NK-92 (cell line): ENCODE results near the gene ZNF672.
A peak's percentile ranks its signal among the peaks of the same experiment; 100 is the strongest.
"Not testable (repeated sequence)": the region's sequence is repeated elsewhere in the genome, so short reads cannot be mapped to it uniquely, and the experiment has no call there.

ENCODE experiments used
- DNase-seq: peaks from one replicate; lab custom pipeline; 2025; ENCODE audit not compliant: unreplicated experiment; lab: John Stamatoyannopoulos, UW

The ZNF672 gene

GRCh38 chr1:248812736-248813425 lies 25.1 kb upstream of the ZNF672 start:
- DNase-seq = no peak

- DNase-seq = no peak
Measured at GRCh38 chr1:248813546-248813945, 24.5 kb upstream of the ZNF672 start.

DNA sequence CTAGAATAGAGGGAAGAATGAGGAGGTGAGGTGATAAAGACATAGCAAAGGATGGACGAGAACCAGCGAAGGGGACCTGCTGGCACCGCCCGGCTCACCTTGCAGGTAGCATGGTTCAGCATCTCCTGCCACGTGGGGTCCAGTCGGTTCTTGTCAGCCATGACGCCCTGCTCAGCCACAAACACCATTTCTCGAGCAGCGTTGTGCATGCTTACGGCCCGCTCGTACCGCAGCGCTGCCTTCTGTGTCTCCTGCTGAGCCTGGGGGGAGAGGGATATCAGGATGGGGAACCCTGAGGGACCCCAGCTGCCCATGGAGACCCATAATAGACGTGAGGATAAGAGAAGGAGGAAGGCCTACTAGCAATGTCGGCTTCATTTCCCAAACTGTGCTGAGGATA lies 23.7 kb upstream of the ZNF672 start:
- DNase-seq = no peak

DNA sequence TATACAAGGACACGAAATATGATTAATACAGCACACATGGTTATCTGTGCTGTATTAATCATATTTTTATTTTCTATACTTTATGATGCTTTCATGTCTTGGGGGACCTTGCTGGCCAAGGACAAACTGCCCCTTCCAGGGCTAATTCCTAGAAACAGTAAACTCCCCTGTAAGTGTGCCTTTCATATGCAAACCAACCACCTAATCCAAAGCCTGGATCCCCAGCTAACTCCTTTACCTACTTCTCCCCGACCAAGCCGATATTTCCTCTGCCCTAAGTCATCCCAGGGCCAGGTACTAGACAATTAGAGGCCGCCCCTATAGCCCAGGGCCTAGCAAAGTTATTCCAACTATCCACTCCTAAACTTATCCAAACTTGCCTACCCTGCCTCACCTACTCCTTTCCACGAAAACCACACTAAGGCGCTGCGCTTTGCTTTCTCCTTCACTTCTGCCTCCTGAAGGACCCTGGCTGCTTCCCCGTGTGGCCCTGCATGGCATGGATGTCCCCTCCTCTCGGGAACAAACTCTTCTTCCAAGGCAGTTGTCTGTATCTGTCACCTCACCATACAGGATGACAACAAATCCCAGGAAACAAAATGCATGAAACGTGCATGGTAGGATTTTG lies 22.5 kb upstream of the ZNF672 start:
- DNase-seq = no peak

GRCh38 chr1:248816042-248816851 lies 21.8 kb upstream of the ZNF672 start:
- DNase-seq = no peak

DNA sequence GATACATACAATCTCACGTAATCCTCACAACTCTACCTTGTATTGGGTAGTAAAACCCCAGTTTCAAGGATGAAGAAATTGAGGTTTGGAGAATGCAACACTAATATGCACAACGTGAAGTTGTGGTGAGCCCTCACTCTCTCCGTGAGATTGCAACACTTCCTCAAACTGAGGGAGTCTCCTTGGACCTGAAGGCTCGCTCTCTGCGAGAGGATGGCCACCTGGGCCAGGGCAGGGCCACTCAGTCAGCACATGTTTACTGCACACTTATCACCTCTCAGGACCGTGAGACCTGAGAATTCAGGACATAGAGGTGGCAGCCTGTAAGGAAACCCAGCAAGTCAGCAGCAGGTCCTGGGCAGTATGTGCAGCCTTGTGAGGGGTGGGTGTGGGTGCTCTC lies 21.0 kb upstream of the ZNF672 start:
- no peak for DNase-seq

DNA sequence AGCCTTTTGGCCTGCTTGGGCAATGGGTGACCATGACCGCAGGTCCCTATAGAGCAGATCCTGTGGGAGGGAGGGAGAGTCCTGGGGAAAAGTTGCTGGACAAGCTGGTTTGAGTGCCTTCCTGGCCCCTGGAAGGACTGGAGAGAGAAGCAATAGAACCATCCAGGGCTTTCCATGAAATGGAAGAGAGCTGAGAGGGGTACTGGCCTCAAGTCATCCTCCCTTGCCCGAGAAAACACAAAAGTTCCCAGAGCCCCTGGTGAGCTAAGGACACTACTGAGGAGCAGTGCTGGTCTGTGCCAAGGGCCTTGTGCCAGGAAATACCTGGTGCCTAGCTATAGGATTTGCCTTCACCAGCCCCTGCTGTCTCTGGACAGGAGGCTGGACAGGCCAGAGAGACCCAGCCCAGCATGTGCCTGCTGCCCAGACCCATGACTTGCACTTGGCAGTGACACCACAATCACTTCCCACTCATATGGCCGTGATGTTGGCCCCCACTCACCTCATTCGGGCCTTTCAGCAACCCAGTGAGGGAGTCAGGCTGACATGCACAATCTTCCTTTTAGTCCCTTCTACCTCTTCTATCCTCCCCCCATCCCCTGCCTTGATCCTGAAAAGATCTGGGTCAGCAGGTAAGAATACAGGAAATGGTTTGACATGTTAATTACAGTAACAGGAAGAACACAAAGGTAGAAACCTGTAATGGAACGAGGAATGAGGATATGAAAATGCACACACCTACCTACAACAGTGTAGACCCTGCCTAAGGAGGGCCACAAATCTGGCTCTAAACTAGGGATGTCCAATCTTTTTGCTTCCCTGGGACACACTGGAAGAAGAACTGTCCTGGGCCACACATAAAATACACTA lies 19.3 kb upstream of the ZNF672 start:
- DNase-seq = no peak

DNA sequence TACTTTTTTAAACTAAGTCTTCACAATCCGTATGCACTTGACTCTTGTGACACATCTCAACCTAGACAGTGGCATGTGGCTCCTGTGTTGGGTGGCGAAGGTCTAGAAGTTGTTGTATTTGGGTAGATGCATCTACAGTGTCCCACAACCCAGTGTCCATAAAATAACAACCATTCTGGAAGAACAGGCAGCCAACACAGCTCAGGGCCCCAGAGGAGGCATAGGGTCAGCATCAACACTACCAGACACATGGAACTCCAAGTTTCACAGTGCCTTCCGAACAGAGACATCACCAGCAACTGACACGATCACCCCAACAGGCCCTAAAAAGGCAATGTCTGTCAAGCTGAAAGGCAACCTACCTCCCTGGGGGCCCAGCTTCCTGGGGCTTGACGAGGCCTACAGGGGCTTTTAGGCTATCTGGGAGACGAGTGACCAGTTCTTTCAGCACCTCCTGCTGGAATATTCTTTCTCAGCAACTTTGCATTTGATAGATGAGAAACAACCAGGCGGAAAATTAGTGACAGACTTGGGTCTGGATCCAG lies 17.9 kb upstream of the ZNF672 start:
- DNase-seq = no peak

DNA sequence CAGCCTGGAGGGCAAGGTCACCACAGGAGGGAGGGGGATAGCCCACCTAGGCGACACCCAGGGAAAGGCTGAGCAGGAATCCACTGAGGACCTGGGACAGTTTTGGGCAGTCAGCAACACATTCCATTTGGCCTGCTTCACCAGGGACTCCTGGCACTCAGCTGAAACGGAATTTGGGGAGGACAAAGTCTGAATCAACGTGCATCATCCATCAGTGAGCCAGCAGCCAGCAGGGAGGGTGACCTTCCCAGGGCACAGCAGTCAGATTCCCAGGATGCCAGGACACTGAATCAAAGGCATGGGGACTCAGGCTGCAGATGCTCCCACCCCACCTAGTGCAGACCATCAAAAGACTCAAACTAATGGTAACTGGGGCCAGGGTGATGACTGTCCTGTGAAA lies 16.9 kb upstream of the ZNF672 start:
- no peak for DNase-seq

DNA sequence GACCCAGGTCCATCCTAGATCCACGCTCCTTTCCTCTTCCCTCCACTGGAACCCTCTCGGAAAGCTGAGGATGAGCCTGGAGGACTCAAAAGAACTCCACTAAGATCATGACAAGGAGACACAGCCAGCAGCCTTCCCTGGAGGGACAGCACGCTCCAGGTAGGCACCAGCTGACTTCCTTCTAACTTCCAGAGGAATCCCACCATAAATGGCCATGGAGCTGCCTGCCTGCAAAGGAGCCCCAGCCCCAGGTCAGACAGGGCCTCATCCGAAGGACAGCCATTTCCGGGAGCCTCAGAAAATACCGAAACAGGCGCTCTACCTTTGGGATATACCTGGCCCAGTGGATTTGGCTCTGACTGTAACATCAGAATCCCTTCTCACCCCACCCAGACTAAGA lies 16.4 kb upstream of the ZNF672 start:
- no peak for DNase-seq

DNA sequence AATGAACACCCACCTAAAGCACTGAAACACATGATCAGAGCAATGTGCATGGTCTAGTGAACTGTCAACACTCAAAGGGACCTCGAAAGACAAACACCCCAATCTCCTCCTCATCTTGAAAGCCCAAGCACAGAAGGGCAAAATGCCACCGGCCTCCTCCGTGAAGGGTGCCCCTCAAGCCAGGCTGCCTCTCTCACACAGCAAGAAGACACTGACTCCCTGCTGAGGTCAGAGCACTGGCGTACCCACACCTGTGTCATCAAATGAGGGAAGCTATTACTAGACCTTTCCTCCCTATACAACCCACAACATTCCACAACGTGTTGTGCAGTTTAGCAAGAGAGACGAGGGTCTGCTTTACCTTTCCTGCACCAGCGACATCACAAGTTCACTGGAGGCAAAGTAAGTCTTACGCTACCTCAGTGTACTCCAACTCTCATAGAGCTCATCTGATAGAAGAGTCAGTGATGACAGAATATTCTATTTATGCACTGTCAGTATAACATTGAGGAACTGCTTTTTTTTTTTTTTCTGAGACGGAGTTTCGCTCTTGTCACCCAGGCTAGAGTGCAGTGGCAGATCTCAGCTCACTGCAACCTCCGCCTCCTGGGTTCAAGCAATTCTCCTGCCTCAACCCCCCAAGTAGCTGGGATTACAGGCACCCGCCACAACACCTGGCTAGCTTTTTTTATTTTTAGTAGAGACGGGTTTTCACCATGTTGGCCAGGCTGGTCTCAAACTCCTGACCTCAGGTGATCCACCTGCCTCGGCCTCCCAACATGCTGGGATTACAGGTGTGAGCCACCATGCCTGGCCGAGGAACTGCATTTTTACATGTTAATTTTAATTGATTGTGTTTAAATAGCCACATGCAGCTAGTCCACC lies 15.6 kb upstream of the ZNF672 start:
- DNase-seq = no peak

DNA sequence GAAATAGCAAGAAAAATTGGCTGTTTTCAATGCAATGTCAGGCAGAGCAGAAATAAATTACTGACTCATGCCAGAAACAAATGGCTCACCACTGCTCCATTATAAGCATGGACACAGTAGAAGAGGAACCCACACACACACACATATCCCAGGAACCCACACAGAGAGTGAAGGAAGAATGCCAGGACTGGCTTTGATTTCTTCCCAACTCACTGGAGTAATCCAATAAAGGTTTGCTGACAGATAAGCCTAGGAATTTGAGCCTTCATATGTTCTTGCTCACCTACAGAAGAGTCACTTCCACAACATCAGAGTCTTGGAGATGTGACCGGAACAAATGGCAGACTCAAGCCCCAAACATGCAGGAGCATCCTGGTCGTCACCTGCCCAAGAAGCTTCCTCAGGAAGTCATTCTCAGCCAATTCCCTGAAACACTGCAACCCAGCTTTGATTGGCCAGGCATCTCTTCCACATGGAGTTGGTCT lies 14.5 kb upstream of the ZNF672 start:
- DNase-seq = no peak

DNA sequence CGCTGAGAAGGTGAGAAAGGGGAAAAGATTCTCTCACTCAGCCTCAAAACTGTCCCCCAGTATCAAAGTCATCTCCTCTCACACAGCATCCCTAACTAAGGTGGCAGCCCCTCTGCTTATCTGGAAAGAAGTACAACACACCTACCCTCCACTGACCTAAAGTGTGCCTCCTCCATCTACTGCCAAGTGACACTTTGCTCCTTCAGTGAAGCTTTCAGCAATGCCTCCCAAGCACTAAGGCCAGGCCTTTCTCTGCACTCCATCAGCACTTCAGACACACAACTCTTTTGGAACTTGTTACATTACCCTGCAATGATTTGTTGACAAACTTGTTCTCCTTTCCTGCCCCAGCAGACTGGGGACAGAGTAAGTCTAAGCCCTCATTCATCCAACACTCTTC lies 13.7 kb upstream of the ZNF672 start:
- DNase-seq = no peak

GRCh38 chr1:248824701-248825100 lies 13.3 kb upstream of the ZNF672 start:
- no peak for DNase-seq

DNA sequence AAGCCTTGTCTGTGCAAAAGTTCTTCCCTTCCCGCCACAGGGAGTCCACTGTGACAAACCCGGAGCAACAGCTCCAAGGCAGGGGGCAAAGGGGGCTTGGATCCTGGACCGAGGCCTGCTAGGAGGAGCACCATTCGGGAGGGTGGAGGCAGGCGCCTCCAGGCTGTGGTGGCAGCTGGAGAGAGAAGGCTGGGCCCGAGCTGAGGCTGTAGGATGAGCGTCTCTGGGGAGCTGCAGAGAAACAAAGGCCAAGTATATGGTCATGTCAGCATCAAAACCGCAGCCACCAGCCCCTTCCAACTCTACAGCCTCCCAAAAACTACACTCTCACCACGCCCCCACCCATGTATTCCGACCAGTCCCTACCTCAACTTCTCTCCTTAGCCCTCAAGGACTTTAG lies 12.9 kb upstream of the ZNF672 start:
- DNase-seq = no peak

DNA sequence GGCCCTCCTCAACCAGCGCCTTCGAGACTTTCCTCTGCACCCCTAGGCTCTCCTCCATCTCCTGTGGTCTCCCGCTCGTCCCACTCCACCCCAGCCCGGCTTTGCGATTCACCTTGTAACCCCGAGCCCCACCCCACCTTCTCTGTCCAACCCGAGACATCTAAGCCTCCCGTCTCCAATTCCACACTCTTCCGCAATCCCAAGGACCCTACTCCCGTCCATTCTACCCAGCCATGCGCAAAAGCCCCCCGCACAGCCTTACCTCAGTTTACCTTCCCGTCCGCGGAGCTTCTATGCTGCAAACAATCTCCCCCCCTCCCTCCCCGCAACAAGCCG lies 12.5 kb upstream of the ZNF672 start:
- no peak for DNase-seq

- peak; percentile 26 for DNase-seq
Measured at GRCh38 chr1:248825909-248826760, 11.9 kb upstream of the ZNF672 start, which contains the start of gene SH3BP5L. Gene SH3BP5L (minus strand): TSS chr1:248825915. CDS start chr1:248824935, 980 bp downstream.

GRCh38 chr1:248828845-248829244 lies 9.2 kb upstream of the ZNF672 start:
- DNase-seq = no peak

GRCh38 chr1:248830718-248831017 lies 7.4 kb upstream of the ZNF672 start:
- DNase-seq = not testable (repeated sequence)
